Ectodermal cell (in vitro differentiated cells): Measurements from ENCODE around the gene ATP4B.

Experiments
- H3K27ac ChIP-seq: 2 replicates; pipeline ENCODE4 v1.7.0; 2013; ENCODE audit warnings: mild to moderate bottlenecking, low read depth, low read length; ENCODE audit not compliant: insufficient read depth, poor library complexity, severe bottlenecking
- H3K27me3 ChIP-seq: 2 replicates; pipeline ENCODE4 v1.7.0; 2013; ENCODE audit warnings: mild to moderate bottlenecking, low read length; ENCODE audit not compliant: insufficient read depth, control insufficient read depth, poor library complexity, severe bottlenecking
- H3K36me3 ChIP-seq: one replicate; pipeline ENCODE4 v1.7.0; 2013; ENCODE audit warnings: low read length; ENCODE audit not compliant: control insufficient read depth, insufficient read depth
- H3K4me1 ChIP-seq: one replicate; pipeline ENCODE4 v1.7.0; 2013; ENCODE audit warnings: low read length; ENCODE audit not compliant: control insufficient read depth, insufficient read depth
- H3K4me3 ChIP-seq: 2 replicates; pipeline ENCODE4 v1.7.0; 2013; ENCODE audit warnings: low read depth, low read length, control low read depth; ENCODE audit not compliant: insufficient read depth
- H3K9me3 ChIP-seq: 2 replicates; pipeline ENCODE4 v1.7.0; 2013; ENCODE audit warnings: mild to moderate bottlenecking, low read length, moderate library complexity; ENCODE audit not compliant: control insufficient read depth
- WGBS, 2 experiments: methylation state at CpG; one replicate each; pipeline ENCODE4 v1.1.7; 2013; ENCODE audit warnings: missing lambda C conversion rate in 2 of 2; 5-methylcytosine and 5-hydroxymethylcytosine counted together

The ATP4B gene

GRCh38 chr13:113650731-113651148, 7.3 kb downstream of the ATP4B start:
- Histone ChIP-seq H3K27me3 (no peaks in the 10 kb centered on the region), H3K27ac (no peak overlapping the region), H3K4me3 (no peak overlapping the region), H3K9me3 (no peaks in the 10 kb centered on the region), H3K4me1 (no peaks in the 10 kb centered on the region), H3K36me3 (no peaks in the 10 kb centered on the region)
- WGBS, 2 experiments, result 95 to 96% methylated on average over 16 of the region's 16 CpGs

GRCh38 chr13:113650275-113650674, 7.7 kb downstream of the ATP4B start:
- H3K4me1 ChIP-seq, result no peaks in the 10 kb centered on the region
- H3K4me3 ChIP-seq, result no peak overlapping the region
- no peaks in the 10 kb centered on the region for H3K36me3 ChIP-seq
- no peaks in the 10 kb centered on the region for H3K9me3 ChIP-seq
- no peaks in the 10 kb centered on the region for H3K27me3 ChIP-seq
- WGBS, 2 experiments, result 95 to 96% methylated on average over 15 of the region's 15 CpGs
- no peak overlapping the region for H3K27ac ChIP-seq

- Histone ChIP-seq H3K9me3 (no peaks in the 10 kb centered on the region), H3K4me1 (no peaks in the 10 kb centered on the region), H3K4me3 (no peak overlapping the region), H3K36me3 (no peaks in the 10 kb centered on the region), H3K27ac (no peak overlapping the region), H3K27me3 (no peaks in the 10 kb centered on the region)
- 95% methylated on average over 17 of the region's 17 CpGs for WGBS, 2 experiments
Observed at GRCh38 chr13:113649212-113649611, 8.8 kb downstream of the ATP4B start.

GRCh38 chr13:113648216-113648610, 9.8 kb downstream of the ATP4B start:
- WGBS, 2 experiments, result 90 to 93% methylated on average over 13 of the region's 13 CpGs
- Histone ChIP-seq H3K9me3 (peaks cover 2% of the 10 kb centered on the region), H3K4me1 (no peaks in the 10 kb centered on the region), H3K27ac (no peak overlapping the region), H3K4me3 (no peak overlapping the region), H3K27me3 (no peaks in the 10 kb centered on the region), H3K36me3 (no peaks in the 10 kb centered on the region)

GRCh38 chr13:113647351-113648215, 10.4 kb downstream of the ATP4B start:
- H3K36me3 ChIP-seq, result no peaks in the 10 kb centered on the region
- no peaks in the 10 kb centered on the region for H3K27me3 ChIP-seq
- no peak overlapping the region for H3K4me3 ChIP-seq
- no peak overlapping the region for H3K27ac ChIP-seq
- peaks cover 2% of the 10 kb centered on the region for H3K9me3 ChIP-seq
- no peaks in the 10 kb centered on the region for H3K4me1 ChIP-seq
- WGBS, 2 experiments, result 93% methylated on average over 42 of the region's 42 CpGs

GRCh38 chr13:113646921-113647340, 11.1 kb downstream of the ATP4B start:
- no peak overlapping the region for H3K27ac ChIP-seq
- no peaks in the 10 kb centered on the region for H3K27me3 ChIP-seq
- no peak overlapping the region for H3K4me3 ChIP-seq
- H3K9me3 ChIP-seq, result peaks cover 2% of the 10 kb centered on the region
- WGBS, 2 experiments, result 95 to 97% methylated on average over 10 of the region's 10 CpGs
- no peaks in the 10 kb centered on the region for H3K4me1 ChIP-seq
- H3K36me3 ChIP-seq, result peaks cover 5% of the 10 kb centered on the region

- H3K4me3 ChIP-seq, result no peak overlapping the region
- WGBS, 2 experiments, result 91 to 93% methylated on average over 11 of the region's 11 CpGs
Observed at GRCh38 chr13:113646376-113646775, 11.6 kb downstream of the ATP4B start.

GRCh38 chr13:113645329-113645728, 12.7 kb downstream of the ATP4B start:
- H3K27me3 ChIP-seq, result no peaks in the 10 kb centered on the region
- H3K4me1 ChIP-seq, result no peaks in the 10 kb centered on the region
- WGBS, 2 experiments, result 91 to 94% methylated on average over 9 of the region's 9 CpGs
- peaks cover 16% of the 10 kb centered on the region for H3K36me3 ChIP-seq
- peaks cover 2% of the 10 kb centered on the region for H3K9me3 ChIP-seq
- H3K27ac ChIP-seq, result no peak overlapping the region
- no peak overlapping the region for H3K4me3 ChIP-seq

More at GRCh38 chr13:113646376-113646775, 11.6 kb downstream of the ATP4B start:
- Histone ChIP-seq H3K36me3 (peaks cover 11% of the 10 kb centered on the region), H3K4me1 (no peaks in the 10 kb centered on the region), H3K9me3 (peaks cover 2% of the 10 kb centered on the region), H3K27ac (no peak overlapping the region), H3K27me3 (no peaks in the 10 kb centered on the region)

GRCh38 chr13:113644800-113645199, 13.2 kb downstream of the ATP4B start:
- peaks cover 20% of the 10 kb centered on the region for H3K36me3 ChIP-seq
- no peak overlapping the region for H3K27ac ChIP-seq
- no peaks in the 10 kb centered on the region for H3K27me3 ChIP-seq
- H3K4me1 ChIP-seq, result no peaks in the 10 kb centered on the region
- no peak overlapping the region for H3K4me3 ChIP-seq
- H3K9me3 ChIP-seq, result peaks cover 2% of the 10 kb centered on the region
- WGBS, 2 experiments, result 94% methylated on average over 1 of the region's 1 CpG; no CpG with 5 or more reads in 1 of the 2 experiments

- no peak overlapping the region for H3K27ac ChIP-seq
- no peak overlapping the region for H3K4me3 ChIP-seq
- H3K4me1 ChIP-seq, result no peaks in the 10 kb centered on the region
- H3K9me3 ChIP-seq, result peaks cover 2% of the 10 kb centered on the region
- H3K27me3 ChIP-seq, result no peaks in the 10 kb centered on the region
- H3K36me3 ChIP-seq, result peaks cover 30% of the 10 kb centered on the region
- 93 to 98% methylated on average over 4 of the region's 5 CpGs for WGBS, 2 experiments
Observed at GRCh38 chr13:113643593-113643992, 14.4 kb downstream of the ATP4B start.
